ENCODE data around the gene IQCF2.
"Not testable (repeated sequence)": the region's sequence is repeated elsewhere in the genome, so short reads cannot be mapped to it uniquely, and the experiment has no call there.

IQCF2 gene

GRCh38 chr3:51879937-51880336 is 18.5 kb downstream of the IQCF2 start:
- DNase-seq (ENCODE audit: low spot score): no peak

- no peak for DNase-seq (ENCODE audit: low spot score)
These were observed 25.0 kb downstream of the IQCF2 start for GRCh38 chr3:51886447-51886846.

GRCh38 chr3:51887620-51888019 is 26.2 kb downstream of the IQCF2 start:
- no peak for DNase-seq (ENCODE audit: low spot score)

- DNase-seq (ENCODE audit: low spot score): no peak
These were observed 27.2 kb downstream of the IQCF2 start for GRCh38 chr3:51888463-51889105.

GRCh38 chr3:51891242-51892039 is 30.0 kb downstream of the IQCF2 start:
- no peak for DNase-seq (ENCODE audit: low spot score)

- DNase-seq (ENCODE audit: low spot score): no peak
These were observed 33.0 kb downstream of the IQCF2 start for GRCh38 chr3:51894391-51894790.

- DNase-seq (ENCODE audit: low spot score): no peak
These were observed 33.5 kb downstream of the IQCF2 start for GRCh38 chr3:51894939-51895338.

- DNase-seq (ENCODE audit: low spot score): no peak
These were observed 35.3 kb downstream of the IQCF2 start for GRCh38 chr3:51896607-51897305.

GRCh38 chr3:51897391-51897790 is 36.0 kb downstream of the IQCF2 start:
- no peak for DNase-seq (ENCODE audit: low spot score)

- DNase-seq (ENCODE audit: low spot score): not testable (repeated sequence)
These were observed 38.6 kb downstream of the IQCF2 start for GRCh38 chr3:51900043-51900442.

- DNase-seq (ENCODE audit: low spot score): not testable (repeated sequence)
These were observed 40.9 kb downstream of the IQCF2 start for GRCh38 chr3:51902361-51902760.

GRCh38 chr3:51904034-51904823 is 42.8 kb downstream of the IQCF2 start:
- no peak for DNase-seq (ENCODE audit: low spot score)

- DNase-seq (ENCODE audit: low spot score): no peak
These were observed 46.6 kb downstream of the IQCF2 start for GRCh38 chr3:51908026-51908425.
